ENCODE measurements around the gene RAF1. TPM values are rescaled to one million over a fixed set of nuclear protein-coding genes. Genes with fewer than 3 reads are reported as not detected.

The RAF1 gene
- total RNA-seq, 1 experiment from 2014 or later: 64.3 TPM

- no TSS peak for BruUV-seq (replicated peaks)
- DNase-seq (ENCODE audit: low read depth, low spot score) (no peak), ATAC-seq (no peak)
- peaks cover 0 to 8% of the 10 kb centered on the region in 2 experiments; a peak in 1 of 4 replicates for H3K36me3 ChIP-seq (ENCODE audit: control insufficient read depth in 1 of 2, insufficient read depth in 2 of 2, low read length in 2 of 2)
- no peak overlapping the region for H3K27ac ChIP-seq (ENCODE audit: low read depth, low read length)
- H4K20me1 ChIP-seq (ENCODE audit: insufficient read depth): no peaks in the 10 kb centered on the region; the same call in 1 of the 2 replicates
- ChIA-PET CTCF (no interaction called here), POLR2A (no interaction called here), RAD21 (ENCODE audit: low non-redundant PET in 1 of 2, low total read pairs in 2 of 2, uncharacterized antibody in 2 of 2, unreplicated experiment in 2 of 2) (no interaction called here)
- H3K9me3 ChIP-seq (ENCODE audit: control insufficient read depth in 1 of 2, insufficient read depth in 1 of 2, low read depth in 1 of 2, low read length in 2 of 2): no peaks in the 10 kb centered on the region
- peaks cover 92% of the 10 kb centered on the region for H3K79me2 ChIP-seq (ENCODE audit: insufficient read depth, low read length)
- H3K4me2 ChIP-seq (ENCODE audit: low read length): no peak overlapping the region
- H3K9me2 ChIP-seq (ENCODE audit: insufficient read depth): no peaks in the 10 kb centered on the region
- no peak overlapping the region for H2AFZ ChIP-seq (ENCODE audit: low read depth, low read length, poor library complexity, severe bottlenecking)
- no peak overlapping the region for H3K9ac ChIP-seq (ENCODE audit: low read length)
- intact Hi-C loops (cut with micrococcal nuclease): no loop called here
- H3K27me3 ChIP-seq (ENCODE audit: insufficient read depth, low read length): no peaks in the 10 kb centered on the region
- H3K4me1 ChIP-seq (ENCODE audit: control insufficient read depth in 1 of 2, insufficient read depth in 2 of 2, low read length in 2 of 2): peaks cover 0 to 4% of the 10 kb centered on the region in 2 experiments; a peak in 1 of 4 replicates
- no peak overlapping the region for H3K4me3 ChIP-seq (replicated peaks in 1 of 2; ENCODE audit: low read depth in 1 of 2, low read length in 2 of 2)
- TF ChIP-seq CBX3 (IDR thresholded peaks at IDR 0.05; ENCODE audit: low read depth): no peak
- TF ChIP-seq SIN3A (IDR thresholded peaks at IDR 0.05; ENCODE audit: low read depth): no peak
- no peak for TF ChIP-seq ATF3 (IDR thresholded peaks at IDR 0.05)
- TF ChIP-seq EZH2phosphoT487 (IDR thresholded peaks at IDR 0.05; ENCODE audit: borderline replicate concordance): no peak
- no peak for TF ChIP-seq ZFX (IDR thresholded peaks at IDR 0.05)
- no peak for TF ChIP-seq EZH2 (IDR thresholded peaks at IDR 0.05)
- no peak for TF ChIP-seq ELF1 (IDR thresholded peaks at IDR 0.05; ENCODE audit: borderline replicate concordance, low read depth)
These were observed 41.6 kb downstream of the RAF1 start for GRCh38 chr3:12622335-12622734.

- H3K4me1 ChIP-seq (ENCODE audit: control insufficient read depth in 1 of 2, insufficient read depth in 2 of 2, low read length in 2 of 2): peaks cover 0 to 4% of the 10 kb centered on the region in 2 experiments; a peak in 1 of 4 replicates
- intact Hi-C loops (cut with micrococcal nuclease): no loop called here
- H3K9me2 ChIP-seq (ENCODE audit: insufficient read depth): no peaks in the 10 kb centered on the region
- no peak for ATAC-seq
- H3K27me3 ChIP-seq (ENCODE audit: insufficient read depth, low read length): no peaks in the 10 kb centered on the region
- no peak overlapping the region for H3K4me3 ChIP-seq (replicated peaks in 1 of 2; ENCODE audit: low read depth in 1 of 2, low read length in 2 of 2)
- CTCF ChIA-PET: interaction anchor here (1.1 kb wide), 1 partner anchor 18 kb away, joined by 3 read pairs; no protein-coding TSS in a partner anchor
- peaks cover 0 to 15% of the 10 kb centered on the region in 2 experiments; a peak in 1 of 4 replicates for H3K36me3 ChIP-seq (ENCODE audit: control insufficient read depth in 1 of 2, insufficient read depth in 2 of 2, low read length in 2 of 2)
- H3K9ac ChIP-seq (ENCODE audit: low read length): no peak overlapping the region
- no peak for TF ChIP-seq RAD21 (IDR thresholded peaks at IDR 0.05; ENCODE audit: low read depth)
- H3K79me2 ChIP-seq (ENCODE audit: insufficient read depth, low read length): peaks cover 87% of the 10 kb centered on the region
- no peak for DNase-seq (ENCODE audit: low read depth, low spot score)
- no TSS peak for BruUV-seq (replicated peaks)
- no peak overlapping the region for H2AFZ ChIP-seq (ENCODE audit: low read depth, low read length, poor library complexity, severe bottlenecking)
- RAD21 ChIA-PET (ENCODE audit: low non-redundant PET in 1 of 2, low total read pairs in 2 of 2, uncharacterized antibody in 2 of 2, unreplicated experiment in 2 of 2): interaction anchor here in 1 of 2 experiments (0.6 kb wide), 1 partner anchor 14 kb away, joined by 5 read pairs; no protein-coding TSS in a partner anchor
- no peak overlapping the region for H3K27ac ChIP-seq (ENCODE audit: low read depth, low read length)
- peaks cover 8% of the 10 kb centered on the region; the same call in 1 of the 2 replicates for H4K20me1 ChIP-seq (ENCODE audit: insufficient read depth)
- POLR2A ChIA-PET: no interaction called here
- H3K9me3 ChIP-seq (ENCODE audit: control insufficient read depth in 1 of 2, insufficient read depth in 1 of 2, low read depth in 1 of 2, low read length in 2 of 2): no peaks in the 10 kb centered on the region
- no peak overlapping the region for H3K4me2 ChIP-seq (ENCODE audit: low read length)
These were observed 43.2 kb downstream of the RAF1 start for GRCh38 chr3:12620729-12621128.
